Activated CD4-positive, CD25-positive, alpha-beta regulatory T cell treated with anti-CD3 and anti-CD28 coated beads, Interleukin-2, amount 50 U/mL, for 16 hours (primary cell): ENCODE results near the gene RIPK4.
"Not testable (repeated sequence)": the region's sequence is repeated elsewhere in the genome, so short reads cannot be mapped to it uniquely, and the experiment has no call there.

Experiments used
- DNase-seq: peaks from one replicate; pipeline ENCODE4 v3.0.0-alpha.2; 2020; ENCODE audit warnings: low read depth, low spot score

The RIPK4 gene

GRCh38 chr21:41737651-41738324 is 29.1 kb downstream of the RIPK4 start:
- DNase-seq, result no peak

DNA sequence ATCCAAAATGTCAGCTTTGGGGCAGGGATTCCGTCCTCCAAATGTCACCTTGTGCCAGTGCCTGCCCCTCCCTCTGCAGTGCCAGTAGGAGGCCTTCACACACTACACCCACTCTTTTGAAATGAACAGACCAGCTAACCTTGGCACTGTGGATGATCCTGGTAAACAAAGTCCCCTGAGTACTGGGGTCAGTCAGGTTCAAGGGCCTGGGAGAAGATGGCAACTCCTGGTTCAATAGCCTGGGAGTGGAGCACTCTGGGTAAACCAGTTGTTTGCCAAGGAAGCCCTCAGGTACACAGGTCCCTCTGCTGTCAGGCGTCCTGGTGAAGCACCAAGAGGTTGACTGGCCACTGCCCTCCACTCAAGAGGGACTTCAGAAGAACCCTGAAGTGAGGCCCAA is 30.4 kb downstream of the RIPK4 start:
- no peak for DNase-seq

GRCh38 chr21:41733951-41734689 is 32.7 kb downstream of the RIPK4 start:
- no peak for DNase-seq

DNA sequence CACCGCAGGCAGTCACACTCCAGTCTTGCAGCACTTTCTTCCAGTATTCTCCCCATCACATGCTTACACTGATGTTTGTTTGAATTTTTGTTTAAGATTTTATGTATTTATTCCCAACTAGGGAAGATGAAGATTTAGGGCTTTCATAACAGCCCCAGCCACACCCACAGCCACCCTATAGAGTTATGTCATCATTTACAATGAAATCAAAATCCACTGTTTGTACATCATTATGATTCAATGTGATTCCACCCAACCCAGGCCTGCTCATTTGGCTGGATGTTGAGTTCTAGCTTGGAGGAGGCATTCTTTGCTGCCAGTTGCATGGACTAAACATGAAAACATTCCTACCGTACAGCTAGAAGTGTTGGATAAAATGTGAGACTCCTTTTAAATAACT is 35.8 kb downstream of the RIPK4 start:
- no peak for DNase-seq

DNA sequence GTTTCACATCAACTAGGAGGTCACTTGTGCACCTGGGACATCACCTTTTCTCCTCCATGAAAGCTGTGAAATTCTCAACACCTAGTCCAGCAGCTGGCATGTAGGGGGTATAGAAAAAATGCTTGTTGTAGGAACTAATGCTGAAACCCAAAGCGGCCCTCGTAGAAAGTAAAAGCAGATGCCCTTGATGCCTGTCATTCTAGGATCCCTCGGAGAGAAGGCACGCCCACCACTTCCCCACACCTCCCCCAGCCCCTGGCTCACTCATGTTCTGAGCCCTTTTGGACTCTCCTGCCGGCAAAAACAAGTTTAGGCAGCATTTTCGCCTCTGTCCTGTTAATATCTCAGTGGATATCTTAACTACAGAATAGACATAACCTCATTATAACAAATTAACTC is 36.5 kb downstream of the RIPK4 start:
- no peak for DNase-seq

DNA sequence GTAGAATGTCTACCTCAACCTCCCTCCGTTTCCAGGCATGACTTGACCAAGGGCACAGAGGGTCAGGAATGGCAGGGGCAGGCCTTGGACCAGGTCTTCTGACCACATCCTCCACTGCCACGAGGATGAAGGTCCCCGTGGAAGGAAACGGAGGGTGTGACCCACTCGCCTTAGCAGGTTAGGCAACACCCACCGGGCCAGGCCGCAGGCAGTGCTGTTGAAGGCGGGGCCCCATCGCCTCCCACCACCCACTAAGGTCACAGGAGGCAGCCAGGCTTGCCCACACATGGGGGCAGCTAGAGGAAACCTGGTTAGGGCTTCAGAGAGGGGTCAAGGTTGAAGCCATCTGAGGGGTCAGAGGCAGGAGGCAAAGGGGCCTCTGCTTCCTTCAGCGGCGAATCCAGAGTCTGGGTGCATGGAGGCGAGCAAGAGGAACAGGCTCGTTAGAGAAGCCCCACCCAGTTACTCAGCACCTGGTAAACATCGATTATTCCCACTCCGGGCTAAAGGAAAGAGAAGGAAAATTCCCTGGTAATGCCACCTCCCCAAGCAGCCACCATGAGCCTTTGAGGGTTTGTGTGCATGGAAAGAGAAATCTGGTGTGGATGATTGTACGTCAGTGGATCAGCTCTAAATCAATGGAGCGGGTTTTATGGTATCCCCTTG is 37.0 kb downstream of the RIPK4 start:
- DNase-seq, result no peak

DNA sequence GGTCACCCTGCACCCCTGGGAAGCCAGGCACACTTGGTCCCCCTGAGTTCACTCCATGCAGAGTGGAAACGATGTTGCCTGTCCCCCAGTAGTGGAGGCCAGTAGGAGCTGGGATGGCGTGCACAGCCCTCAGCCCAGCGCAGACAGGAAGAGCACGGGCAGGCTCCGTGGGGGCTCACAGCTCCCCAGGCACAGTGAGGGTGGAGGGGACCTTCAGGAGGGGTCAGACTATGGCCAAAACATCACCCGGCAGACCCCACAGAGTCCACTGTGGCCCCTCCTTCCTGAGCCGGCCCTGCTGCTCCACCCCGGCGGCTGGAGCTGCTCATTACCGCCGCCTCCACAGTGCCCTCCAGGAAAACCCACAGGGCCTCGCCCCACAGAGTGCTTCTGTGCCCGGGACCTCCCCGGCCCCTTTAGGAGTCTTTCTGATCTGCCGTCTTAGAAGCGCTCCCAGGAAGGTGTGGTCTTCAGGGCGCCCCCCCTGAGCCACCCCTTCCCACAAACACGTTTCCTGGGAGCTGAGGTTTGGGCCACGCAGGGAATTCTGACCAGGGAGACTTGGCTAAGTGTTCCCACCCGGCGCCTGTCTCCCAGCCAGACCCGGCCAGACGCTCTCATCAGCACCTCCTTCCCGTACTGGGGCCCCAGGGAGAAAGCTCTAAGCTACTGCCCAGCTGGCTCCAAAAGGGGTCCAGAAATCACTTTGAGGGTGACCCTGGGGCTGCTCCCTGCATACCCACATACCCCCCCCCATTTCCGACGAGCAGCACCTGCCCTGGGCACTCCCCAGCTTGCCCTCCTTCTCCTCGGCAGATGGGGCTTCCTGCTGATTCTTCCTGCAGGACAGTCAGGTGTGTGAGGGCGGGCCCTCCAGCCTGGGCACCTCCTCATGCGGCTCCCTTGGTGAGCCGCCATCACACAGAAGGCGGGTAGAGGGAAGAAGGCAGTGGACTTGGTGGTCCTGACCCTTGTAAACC is 38.8 kb downstream of the RIPK4 start:
- DNase-seq, result no peak

DNA sequence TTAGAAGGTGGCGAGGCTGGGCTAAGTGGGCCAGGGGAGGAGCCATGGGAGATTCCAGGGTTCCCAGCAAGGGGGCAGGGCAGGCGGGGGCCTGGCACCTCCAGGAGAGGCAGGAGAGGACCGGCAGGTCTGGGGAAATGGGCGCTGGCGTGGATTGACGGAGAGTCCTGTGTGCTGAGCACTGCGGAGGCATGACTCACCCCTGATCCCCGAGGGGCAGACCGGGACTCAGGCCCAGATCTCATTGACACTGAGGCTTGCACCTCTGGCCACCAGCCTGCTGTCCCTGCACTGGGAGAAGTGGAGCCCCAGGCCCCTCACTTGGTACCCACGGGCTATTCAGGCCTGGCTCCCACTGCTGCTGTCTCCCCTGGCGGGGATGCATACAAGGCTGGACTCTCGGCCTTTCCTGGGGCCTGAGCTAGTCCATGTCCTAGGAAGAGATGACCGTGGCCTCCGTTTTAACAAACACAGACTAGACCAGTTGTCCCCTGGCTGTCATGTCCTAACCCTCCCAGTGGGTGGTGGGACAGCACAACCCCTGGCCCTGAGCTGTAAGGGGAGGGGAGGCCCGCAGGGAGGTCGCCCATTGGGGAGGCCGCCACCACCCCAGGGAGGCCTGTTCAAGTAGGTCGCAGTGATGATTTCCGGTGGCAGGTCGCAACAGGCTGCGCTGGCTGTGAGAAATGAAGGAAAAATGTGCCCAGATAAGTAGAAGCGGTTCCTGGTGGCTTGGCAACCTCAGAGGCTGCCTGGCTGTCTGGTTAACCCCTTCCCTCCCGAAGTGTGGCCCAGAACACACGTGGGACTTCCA is 39.7 kb downstream of the RIPK4 start:
- no peak for DNase-seq

GRCh38 chr21:41726630-41726969 is 40.3 kb downstream of the RIPK4 start:
- DNase-seq, result no peak

DNA sequence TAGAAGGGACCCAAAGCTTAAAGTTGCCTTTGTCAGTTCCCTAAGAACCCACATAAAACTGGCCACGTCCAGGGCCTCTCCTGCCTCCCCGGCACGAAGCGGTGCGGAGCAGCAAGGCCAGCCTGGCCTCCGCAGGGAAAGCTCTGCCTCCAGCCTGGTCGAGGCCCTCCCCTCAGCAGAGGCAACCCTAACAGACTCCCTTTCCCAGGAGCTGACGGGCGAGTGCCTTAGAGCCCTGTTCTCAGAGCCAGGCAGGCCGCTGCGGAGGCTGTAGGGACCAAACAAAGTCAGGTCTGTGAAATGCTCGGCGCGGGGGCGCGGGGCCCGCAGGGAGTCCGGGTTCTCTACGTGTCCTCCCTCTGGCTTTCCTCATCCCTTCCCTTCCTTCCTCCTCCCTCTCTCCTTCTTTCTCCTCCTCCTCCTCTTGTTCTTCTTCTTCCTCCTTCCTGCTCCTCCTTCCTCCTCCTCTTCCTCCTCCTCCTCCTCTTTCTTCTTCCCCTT is 40.7 kb downstream of the RIPK4 start:
- DNase-seq, result no peak

DNA sequence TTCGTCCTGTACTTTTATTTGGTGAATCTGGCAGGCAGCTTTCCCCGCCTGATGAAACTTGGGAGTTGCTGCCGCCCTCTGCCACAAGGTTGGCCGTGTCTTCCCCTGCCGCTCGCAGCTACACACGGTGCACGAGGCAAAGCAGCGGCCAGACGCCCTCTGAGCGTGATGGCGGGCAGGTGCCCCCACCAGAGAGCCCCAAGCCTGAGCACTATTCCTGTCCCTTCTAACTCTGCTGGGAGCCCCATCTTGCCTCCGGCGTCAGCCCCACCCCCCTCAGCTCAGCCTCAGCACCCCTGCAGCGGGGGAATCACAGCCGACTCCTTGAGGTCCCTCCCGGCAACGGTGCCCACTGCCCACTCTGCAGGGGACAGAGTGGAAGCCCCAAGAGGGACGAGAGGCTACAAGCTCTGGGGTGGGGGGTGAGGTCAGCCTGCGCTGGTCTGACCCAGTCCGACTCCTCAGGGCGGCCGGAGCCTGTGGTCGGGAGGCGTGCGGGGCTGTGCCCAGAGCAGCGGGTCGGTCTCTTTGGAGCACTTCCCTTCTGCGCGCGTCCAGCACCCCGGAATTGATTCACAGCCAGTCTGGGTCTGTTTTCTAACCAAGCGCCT is 41.3 kb downstream of the RIPK4 start:
- DNase-seq, result no peak

DNA sequence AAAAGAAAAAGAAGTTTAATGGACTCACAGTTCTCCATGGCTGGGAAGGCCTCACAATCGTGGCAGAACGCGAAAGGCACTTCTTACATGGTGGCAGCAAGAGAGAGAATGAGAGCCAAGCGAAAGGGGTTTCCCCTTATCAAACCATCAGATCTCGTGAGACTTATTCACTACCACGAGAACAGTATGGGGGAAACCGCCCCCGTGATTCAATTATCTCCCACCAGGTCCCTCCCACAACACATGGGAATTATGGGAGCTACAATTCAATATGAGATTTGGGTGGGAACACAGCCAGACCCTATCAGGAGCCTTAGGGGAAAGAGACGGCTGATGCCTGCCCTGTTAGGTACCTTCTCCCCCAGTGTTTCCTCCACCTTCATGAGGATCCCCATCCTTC is 43.0 kb downstream of the RIPK4 start:
- DNase-seq, result not testable (repeated sequence)

GRCh38 chr21:41722052-41723018 is 44.5 kb downstream of the RIPK4 start:
- DNase-seq, result no peak

DNA sequence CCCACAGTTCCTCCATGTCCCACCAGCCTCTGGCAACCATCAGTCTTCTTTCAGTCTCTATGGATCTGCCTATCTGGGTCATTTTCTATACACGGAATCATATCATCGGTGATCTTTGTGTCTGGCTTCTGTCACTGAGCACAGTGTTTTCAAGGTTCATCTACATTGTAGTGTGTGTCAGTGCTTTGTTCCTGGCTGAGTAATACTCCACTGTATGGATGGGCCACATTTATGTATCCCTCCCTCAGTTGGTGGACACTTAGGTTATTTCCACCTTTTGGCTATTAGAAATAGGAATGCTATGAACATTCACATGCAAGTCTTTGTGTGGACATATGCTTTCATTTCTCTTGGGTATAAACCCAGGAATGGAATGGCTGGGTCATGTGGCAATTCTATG is 46.6 kb downstream of the RIPK4 start:
- no peak for DNase-seq

GRCh38 chr21:41719691-41720090 is 47.2 kb downstream of the RIPK4 start:
- DNase-seq, result no peak

DNA sequence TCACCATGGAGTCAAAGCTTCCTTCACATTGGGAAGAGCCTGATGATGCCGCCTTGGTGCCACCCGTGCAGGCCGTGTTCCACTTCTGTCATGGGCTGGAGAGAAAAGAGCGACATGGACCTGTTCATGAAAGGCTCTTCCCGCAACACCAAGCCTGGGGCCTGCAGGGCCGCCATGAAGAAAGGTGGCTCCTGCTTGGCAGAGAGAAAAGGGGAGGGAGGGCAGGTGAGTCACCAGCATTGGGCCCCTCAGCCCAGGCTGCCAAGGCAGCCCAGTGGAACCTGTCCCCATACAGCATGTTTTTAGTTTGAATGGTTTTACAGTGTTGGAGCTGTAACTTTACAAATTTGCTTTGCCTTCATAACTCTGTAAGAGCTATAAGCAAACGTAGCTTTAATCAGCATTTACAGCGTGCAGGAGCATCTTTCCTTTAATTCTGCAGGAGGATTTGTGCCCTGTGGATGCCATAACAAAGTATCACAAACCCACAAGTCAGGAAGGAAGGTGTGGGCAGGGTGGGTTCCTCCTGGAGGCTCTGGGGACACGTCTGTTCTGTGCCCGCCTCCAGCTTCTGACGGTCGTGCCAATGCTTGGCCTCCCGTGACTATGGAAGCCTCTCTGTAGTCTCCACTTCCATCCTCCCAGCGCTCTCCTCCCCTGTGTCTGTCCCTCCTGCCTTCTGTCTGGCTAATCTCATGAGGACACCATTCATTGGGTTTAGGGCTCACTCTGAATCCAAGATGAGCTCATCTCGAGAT is 49.1 kb downstream of the RIPK4 start:
- no peak for DNase-seq

DNA sequence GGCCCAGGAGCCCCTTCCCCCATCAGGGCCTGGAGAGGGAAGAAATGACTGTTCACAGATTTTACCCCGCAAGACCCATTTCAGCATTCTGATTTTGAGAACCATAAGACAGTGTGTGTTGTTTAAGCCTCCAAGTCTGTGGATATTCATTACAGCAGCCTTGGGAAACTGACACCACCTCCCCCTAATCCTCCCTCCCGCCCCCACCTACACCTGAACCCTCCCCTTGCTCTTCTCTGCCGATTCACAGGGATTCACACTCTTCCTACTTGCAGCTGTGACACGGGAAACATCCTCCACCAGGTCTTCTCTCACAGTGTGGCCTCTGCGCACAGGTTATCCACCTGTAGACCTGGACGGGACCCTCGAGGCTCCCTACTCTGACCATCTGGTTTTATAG is 50.1 kb downstream of the RIPK4 start:
- DNase-seq, result no peak

GRCh38 chr21:41715649-41716281 is 51.1 kb downstream of the RIPK4 start:
- no peak for DNase-seq
